ENCODE measurements around the gene MAP2K6. TPM values are rescaled to one million over a fixed set of nuclear protein-coding genes. Genes with fewer than 3 reads are reported as not detected.

The MAP2K6 gene
- total RNA-seq, 1 donor from 2014 or later = 10.1 TPM

- DNase-seq (ENCODE audit: low read depth) = no peak
- H3K36me3 Mint-ChIP-seq (ENCODE audit: low read depth, unreplicated experiment) = no peaks in the 10 kb centered on the region
- no peaks in the 10 kb centered on the region for H3K27me3 Mint-ChIP-seq (ENCODE audit: low read depth, unreplicated experiment)
- Histone ChIP-seq H4K20me1 (ENCODE audit: insufficient read depth, low read length) (no peaks in the 10 kb centered on the region), H3K4me1 (ENCODE audit: insufficient read depth, low read length) (peaks cover 12% of the 10 kb centered on the region), H3K9ac (ENCODE audit: low read length) (no peak overlapping the region), H2AFZ (ENCODE audit: low read depth, low read length) (no peak overlapping the region), H3K27ac (ENCODE audit: low read depth, low read length) (no peak overlapping the region), H3K79me2 (ENCODE audit: insufficient read depth, low read length) (no peaks in the 10 kb centered on the region), H3K36me3 (ENCODE audit: insufficient read depth, low read length) (no peaks in the 10 kb centered on the region), H3K9me3 (ENCODE audit: insufficient read depth, low read depth, low read length) (no peaks in the 10 kb centered on the region), H3K27me3 (ENCODE audit: insufficient read depth, low read length) (no peaks in the 10 kb centered on the region), H3K4me3 (ENCODE audit: insufficient read depth, low read depth, low read length) (no peak overlapping the region), H3K4me2 (ENCODE audit: low read length) (no peak overlapping the region)
- peaks cover 10% of the 10 kb centered on the region for H3K4me1 Mint-ChIP-seq (ENCODE audit: low read depth, unreplicated experiment)
- no peak overlapping the region for H3K27ac Mint-ChIP-seq (ENCODE audit: unreplicated experiment)
- FAIRE-seq = no peak
- no peaks in the 10 kb centered on the region for H3K9me3 Mint-ChIP-seq (ENCODE audit: unreplicated experiment)
- no peak overlapping the region for H3K4me3 Mint-ChIP-seq (ENCODE audit: unreplicated experiment)
- TF ChIP-seq CTCF (IDR thresholded peaks at IDR 0.05; ENCODE audit: insufficient read depth, low read depth, low read length) (no peak), EZH2 (IDR thresholded peaks at IDR 0.05; ENCODE audit: insufficient read depth, low read length) (no peak)
Measured at GRCh38 chr17:69499318-69499717, 84.8 kb downstream of the MAP2K6 start.

- H3K27me3 ChIP-seq (ENCODE audit: insufficient read depth, low read length) = no peaks in the 10 kb centered on the region
- no peaks in the 10 kb centered on the region for H3K9me3 Mint-ChIP-seq (ENCODE audit: unreplicated experiment)
- no peaks in the 10 kb centered on the region for H3K27me3 Mint-ChIP-seq (ENCODE audit: low read depth, unreplicated experiment)
- H3K4me2 ChIP-seq (ENCODE audit: low read length) = peak overlapping the region; percentile 80
- TF ChIP-seq EZH2 (IDR thresholded peaks at IDR 0.05; ENCODE audit: insufficient read depth, low read length) = no peak
- no peak for TF ChIP-seq CTCF (IDR thresholded peaks at IDR 0.05; ENCODE audit: insufficient read depth, low read depth, low read length)
- H3K4me1 Mint-ChIP-seq (ENCODE audit: low read depth, unreplicated experiment) = peaks cover 10% of the 10 kb centered on the region
- no peak overlapping the region for H3K9ac ChIP-seq (ENCODE audit: low read length)
- peak overlapping the region; percentile 6 for H3K27ac Mint-ChIP-seq (ENCODE audit: unreplicated experiment)
- no peaks in the 10 kb centered on the region for H3K36me3 ChIP-seq (ENCODE audit: insufficient read depth, low read length)
- DNase-seq (ENCODE audit: low read depth) = no peak
- H3K36me3 Mint-ChIP-seq (ENCODE audit: low read depth, unreplicated experiment) = no peaks in the 10 kb centered on the region
- no peak overlapping the region for H3K4me3 ChIP-seq (ENCODE audit: insufficient read depth, low read depth, low read length)
- no peaks in the 10 kb centered on the region for H3K79me2 ChIP-seq (ENCODE audit: insufficient read depth, low read length)
- no peak overlapping the region for H3K4me3 Mint-ChIP-seq (ENCODE audit: unreplicated experiment)
- H3K4me1 ChIP-seq (ENCODE audit: insufficient read depth, low read length) = peaks cover 12% of the 10 kb centered on the region
- H4K20me1 ChIP-seq (ENCODE audit: insufficient read depth, low read length) = no peaks in the 10 kb centered on the region
- no peak for FAIRE-seq
- no peaks in the 10 kb centered on the region for H3K9me3 ChIP-seq (ENCODE audit: insufficient read depth, low read depth, low read length)
- H3K27ac ChIP-seq (ENCODE audit: low read depth, low read length) = no peak overlapping the region
- no peak overlapping the region for H2AFZ ChIP-seq (ENCODE audit: low read depth, low read length)
Measured at GRCh38 chr17:69500911-69501429, 86.5 kb downstream of the MAP2K6 start.

All from astrocyte (in vitro differentiated cells and primary cell).